Gastrocnemius medialis (tissue), 4 donors: ENCODE data around the gene NXN. TPM values are rescaled to one million over a fixed set of nuclear protein-coding genes. Genes with fewer than 3 reads are reported as not detected.
A peak's percentile ranks its signal among the peaks of the same experiment; 100 is the strongest.

Experiments
- ATAC-seq, 2 donors: fragments of 150-250 bp; one replicate each; pipeline ENCODE4 v1.9.1; 2016
- DNase-seq, 2 donors: peaks; one replicate each; pipeline ENCODE4 v3.0.0-alpha.2; 2019
- H3K27ac ChIP-seq, 4 donors: fragments of 200-600 bp; sonication (generic); 1 replicate in 1 of 4; 2 replicates in 3 of 4; pipeline ENCODE4 v1.5.1; 2016 to 2018; ENCODE audit warnings: mild to moderate bottlenecking in 2 of 4, moderate library complexity in 1 of 4
- H3K27me3 ChIP-seq, 3 donors: fragments of 200-600 bp; sonication (generic) in 2 of 3; 1 replicate in 1 of 3; 2 replicates in 2 of 3; pipeline versions ENCODE4 v1.5.1 to v1.6.0; 2016 to 2019; ENCODE audit warnings: mild to moderate bottlenecking in 1 of 3, moderate library complexity in 1 of 3
- H3K36me3 ChIP-seq, 2 donors: fragments of 200-600 bp; sonication (generic) in 1 of 2; one replicate each; pipeline ENCODE4 v1.5.1; 2017 to 2018
- H3K4me1 ChIP-seq, 2 donors: fragments of 200-600 bp; sonication (generic) in 1 of 2; one replicate each; pipeline ENCODE4 v1.5.1; 2016 to 2017; ENCODE audit warnings: mild to moderate bottlenecking in 2 of 2
- H3K4me3 ChIP-seq, 4 donors: fragments of 200-600 bp; sonication (generic) in 3 of 4; 1 replicate in 1 of 4; 2 replicates in 3 of 4; pipeline ENCODE4 v1.5.1; 2016 to 2019; ENCODE audit warnings: mild to moderate bottlenecking in 2 of 4
- H3K9me3 ChIP-seq, 3 donors: fragments of 200-600 bp; sonication (generic) in 2 of 3; 1 replicate in 1 of 3; 2 replicates in 2 of 3; pipeline ENCODE4 v1.5.1; 2016 to 2019
- POLR2A ChIP-seq, 2 donors: fragments of 450-650 bp; IDR thresholded peaks; one replicate each; pipeline ENCODE4 v1.6.1; 2017; ENCODE audit warnings: antibody characterized with exemption in 2 of 2, mild to moderate bottlenecking in 2 of 2, moderate library complexity in 2 of 2
- in situ Hi-C, 4 donors: fragments of 200-750 bp; cut with MboI; loops; one replicate each; pipeline versions ENCODE4 v1.15.0 to v1.8.0; 2017; ENCODE audit warnings: low sequenced_read_pairs in 4 of 4
- intact Hi-C: fragments of 100-400 bp; cut with DNase I; formaldehyde crosslinking; loops from one replicate; pipeline ENCODE4 v1.15.1; 2023; ENCODE audit warnings: low total_unique reads
- total RNA-seq, 4 donors: library from RNA; depleted of rRNA; stranded (reverse); fragments of >200 nt; gene quantifications; one replicate each; pipeline versions ENCODE4 v1.1.0 to v1.2.3, GENCODE V29; 2016
- TF ChIP-seq, protein P1 (sequence below), 5 experiments: fragments of 450-650 bp in 3 of 5; fragments of 200-600 bp in 2 of 5; sonication (generic) in 2 of 5; IDR thresholded peaks in 4 of 5; conservative IDR thresholded peaks in 1 of 5; 1 replicate in 4 of 5; 2 replicates in 1 of 5; pipeline ENCODE4 v1.5.1; 2016 to 2019; ENCODE audit warnings: antibody characterized with exemption in 5 of 5, mild to moderate bottlenecking in 3 of 5, moderate library complexity in 3 of 5

The NXN gene
- total RNA-seq, 4 donors from 2014 or later: 55.6 to 86.4 (median 62.7) TPM

DNA sequence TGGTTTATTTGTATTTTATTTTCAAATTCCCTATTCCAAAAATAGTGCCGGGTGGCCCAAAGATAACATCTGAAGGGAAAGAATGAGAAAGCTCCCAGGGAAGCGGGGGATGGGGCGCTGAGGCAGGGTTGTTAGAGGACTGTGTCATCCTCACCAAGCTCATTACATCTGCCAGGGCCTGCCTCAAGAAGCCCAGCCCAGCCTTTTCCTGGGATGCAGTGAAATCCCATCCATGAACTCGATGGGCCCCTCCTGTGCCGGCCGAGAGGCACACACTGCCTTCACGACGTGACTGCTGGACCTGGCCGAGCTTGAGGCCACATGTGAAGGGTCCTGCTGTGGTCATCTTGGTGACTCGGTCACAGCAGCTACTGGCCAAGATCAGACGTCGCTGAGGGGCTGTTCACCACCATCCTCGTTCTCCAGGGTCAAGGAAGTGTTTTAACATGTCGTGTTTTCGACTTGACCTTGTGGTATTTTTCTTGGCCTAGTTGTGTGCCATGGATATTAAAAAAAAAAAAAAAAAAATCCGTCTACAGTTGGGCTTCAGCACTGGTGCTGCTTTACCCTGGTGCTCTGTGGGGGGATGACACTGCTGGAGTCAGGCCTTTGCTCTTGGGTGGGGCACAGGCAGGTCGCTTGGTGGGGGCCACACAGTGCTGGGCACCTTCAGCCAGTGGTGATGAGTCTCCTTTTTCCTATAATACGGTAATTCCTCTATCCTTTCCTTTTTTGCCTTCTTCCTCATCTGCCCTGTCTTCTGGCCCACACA is 22.2 kb upstream of the NXN start:
- peak in 1 of 2 donors; percentile 49 for DNase-seq
- in situ Hi-C loops: loop anchor here in 1 of 4 donors (5.0 kb wide), 1 partner anchor 55 kb away; no protein-coding TSS in a partner anchor
- intact Hi-C loops: loop anchor here (5.0 kb wide), 1 partner anchor 35 kb away; no protein-coding TSS in a partner anchor

DNA sequence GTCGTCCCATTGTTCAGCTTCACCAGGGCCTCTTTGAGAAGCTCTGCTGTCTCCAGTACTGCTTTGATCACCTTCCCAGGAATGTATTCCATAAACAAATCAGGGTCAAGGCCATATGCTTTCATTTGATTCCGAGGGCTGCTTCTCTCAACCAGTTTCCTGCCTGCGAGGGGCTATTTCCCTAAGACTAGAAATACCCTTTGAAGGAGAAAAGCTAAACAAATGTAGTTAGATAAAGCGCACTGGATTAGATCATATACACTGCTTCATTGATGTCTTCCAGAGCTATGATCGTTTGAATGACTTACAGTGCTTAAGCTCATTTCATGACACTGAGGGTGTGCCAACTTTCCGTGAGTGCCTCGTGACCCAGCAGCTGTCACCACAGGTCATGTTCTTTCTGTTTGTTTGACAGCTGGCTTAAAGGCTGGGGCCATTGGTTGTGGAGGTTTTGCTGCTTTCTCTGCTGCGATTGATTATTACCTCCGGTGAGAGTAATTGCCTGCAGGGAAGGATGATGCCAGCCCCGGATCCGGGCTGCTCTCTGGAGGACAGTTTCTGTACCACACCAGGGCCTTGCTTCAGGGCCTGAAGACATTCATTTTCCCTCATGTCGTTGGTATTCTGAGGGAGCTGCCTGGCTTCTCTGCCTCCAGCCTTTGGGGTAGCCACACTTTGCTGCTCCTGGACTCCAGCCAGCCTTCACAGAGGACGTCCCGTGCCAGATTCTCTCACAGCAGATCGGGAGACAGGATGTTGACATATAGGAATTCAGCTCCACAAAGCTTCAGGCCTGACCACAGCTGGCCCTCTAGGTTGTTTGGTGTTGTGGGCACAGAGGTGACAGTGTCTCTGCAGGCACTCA is 21.3 kb upstream of the NXN start:
- intact Hi-C loops: loop anchor here (5.0 kb wide), 1 partner anchor 36 kb away; no protein-coding TSS in a partner anchor
- Histone ChIP-seq H3K27me3 (no peaks in the 10 kb centered on the region), H3K9me3 (no peaks in the 10 kb centered on the region), H3K27ac (peak overlapping the region; percentile 85 to 94 (median 90)), H3K4me1 (peaks cover 75 to 81% of the 10 kb centered on the region in 2 donors), H3K36me3 (peaks cover 0 to 35% of the 10 kb centered on the region in 2 donors), H3K4me3 (peak overlapping the region in 1 of 4 donors; percentile 7)
- DNase-seq: peak; percentile 72 to 87
- ATAC-seq: peak; percentile 52 to 58
- in situ Hi-C loops: loop anchor here in 1 of 4 donors (5.0 kb wide), 1 partner anchor 56 kb away; no protein-coding TSS in a partner anchor
- TF ChIP-seq, protein P1, sequence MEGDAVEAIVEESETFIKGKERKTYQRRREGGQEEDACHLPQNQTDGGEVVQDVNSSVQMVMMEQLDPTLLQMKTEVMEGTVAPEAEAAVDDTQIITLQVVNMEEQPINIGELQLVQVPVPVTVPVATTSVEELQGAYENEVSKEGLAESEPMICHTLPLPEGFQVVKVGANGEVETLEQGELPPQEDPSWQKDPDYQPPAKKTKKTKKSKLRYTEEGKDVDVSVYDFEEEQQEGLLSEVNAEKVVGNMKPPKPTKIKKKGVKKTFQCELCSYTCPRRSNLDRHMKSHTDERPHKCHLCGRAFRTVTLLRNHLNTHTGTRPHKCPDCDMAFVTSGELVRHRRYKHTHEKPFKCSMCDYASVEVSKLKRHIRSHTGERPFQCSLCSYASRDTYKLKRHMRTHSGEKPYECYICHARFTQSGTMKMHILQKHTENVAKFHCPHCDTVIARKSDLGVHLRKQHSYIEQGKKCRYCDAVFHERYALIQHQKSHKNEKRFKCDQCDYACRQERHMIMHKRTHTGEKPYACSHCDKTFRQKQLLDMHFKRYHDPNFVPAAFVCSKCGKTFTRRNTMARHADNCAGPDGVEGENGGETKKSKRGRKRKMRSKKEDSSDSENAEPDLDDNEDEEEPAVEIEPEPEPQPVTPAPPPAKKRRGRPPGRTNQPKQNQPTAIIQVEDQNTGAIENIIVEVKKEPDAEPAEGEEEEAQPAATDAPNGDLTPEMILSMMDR (IDR thresholded peaks at IDR 0.05 in 4 of 5, conservative IDR thresholded peaks at IDR 0.05 in 1 of 5): no peak
- TF ChIP-seq POLR2A (IDR thresholded peaks at IDR 0.05): peak in 1 of 2 donors; percentile 42

More for the DNA sequence above, 22.2 kb upstream of the NXN start:
- Histone ChIP-seq H3K36me3 (peaks cover 0 to 35% of the 10 kb centered on the region in 2 donors), H3K4me1 (peaks cover 82 to 87% of the 10 kb centered on the region in 2 donors), H3K4me3 (no peak overlapping the region), H3K27ac (peak overlapping the region; percentile 85 to 94 (median 90)), H3K27me3 (no peaks in the 10 kb centered on the region), H3K9me3 (no peaks in the 10 kb centered on the region)
- TF ChIP-seq, protein P1 (IDR thresholded peaks at IDR 0.05 in 4 of 5, conservative IDR thresholded peaks at IDR 0.05 in 1 of 5): no peak
- no peak for TF ChIP-seq POLR2A (IDR thresholded peaks at IDR 0.05)
- ATAC-seq: no peak

DNA sequence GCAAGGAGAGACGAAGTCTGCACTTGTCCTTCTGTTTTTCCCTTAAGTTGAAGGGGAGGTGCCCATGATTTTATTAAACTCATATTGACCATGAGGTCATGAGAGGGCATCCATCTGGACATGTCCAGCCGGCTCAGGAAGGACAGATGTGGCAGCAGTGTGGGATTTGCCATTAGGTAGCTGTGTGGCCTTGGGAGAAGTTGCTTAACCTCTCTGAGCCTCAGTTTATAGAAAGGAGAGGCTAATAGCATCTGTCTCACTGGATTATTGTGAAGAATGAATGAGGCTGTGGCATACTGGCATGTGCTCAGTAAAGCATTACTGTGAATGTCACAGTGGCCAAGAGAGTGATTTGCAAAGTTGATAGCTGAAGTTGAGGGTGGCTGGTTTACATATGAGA is 18.5 kb upstream of the NXN start:
- peaks cover 54 to 55% of the 10 kb centered on the region in 2 donors for H3K4me1 ChIP-seq
- H3K27ac ChIP-seq: peak overlapping the region in 3 of 4 donors; percentile 89 to 95 (median 94)

More for the DNA sequence above, 18.5 kb upstream of the NXN start:
- no peak for ATAC-seq
- TF ChIP-seq POLR2A (IDR thresholded peaks at IDR 0.05): no peak
- TF ChIP-seq, protein P1 (IDR thresholded peaks at IDR 0.05 in 4 of 5, conservative IDR thresholded peaks at IDR 0.05 in 1 of 5): no peak
- in situ Hi-C loops: no loop called here
- intact Hi-C loops: loop anchor here (5.0 kb wide), 2 partner anchors 201 to 586 kb away; a partner anchor contains a TSS
- Histone ChIP-seq H3K36me3 (peaks cover 0 to 27% of the 10 kb centered on the region in 2 donors), H3K9me3 (no peaks in the 10 kb centered on the region), H3K4me3 (peak overlapping the region; percentile 75 to 98 (median 97)), H3K27me3 (no peaks in the 10 kb centered on the region)
- no peak for DNase-seq
